Trophoblast cell (in vitro differentiated cells and primary cell): ENCODE results near the gene ATP8A1.
"Not testable (repeated sequence)": the region's sequence is repeated elsewhere in the genome, so short reads cannot be mapped to it uniquely, and the experiment has no call there.

Experiments used
- DNase-seq, 2 donors: peaks; one replicate each; pipeline ENCODE4 v3.0.0-alpha.2; 2016
- H2AFZ ChIP-seq: 2 replicates; pipeline ENCODE4 v1.6.1; 2013; ENCODE audit warnings: low read length, moderate library complexity, mild to moderate bottlenecking; ENCODE audit not compliant: insufficient read depth, poor library complexity
- H2AK5ac ChIP-seq: 2 replicates; pipeline ENCODE4 v1.6.1; 2013; ENCODE audit warnings: mild to moderate bottlenecking, low read length
- H2BK120ac ChIP-seq: 2 replicates; pipeline ENCODE4 v1.6.1; 2013; ENCODE audit warnings: low read length, mild to moderate bottlenecking, moderate library complexity; ENCODE audit not compliant: insufficient read depth, poor library complexity
- H2BK12ac ChIP-seq: 2 replicates; pipeline ENCODE4 v1.6.1; 2013; ENCODE audit warnings: mild to moderate bottlenecking, low read length, moderate library complexity
- H2BK5ac ChIP-seq: 2 replicates; pipeline ENCODE4 v1.6.1; 2013; ENCODE audit warnings: low read length, low read depth, moderate library complexity, mild to moderate bottlenecking; ENCODE audit not compliant: poor library complexity
- H3K14ac ChIP-seq: 2 replicates; pipeline ENCODE4 v1.6.1; 2013; ENCODE audit warnings: mild to moderate bottlenecking, low read length
- H3K18ac ChIP-seq: 2 replicates; pipeline ENCODE4 v1.6.1; 2013; ENCODE audit warnings: mild to moderate bottlenecking, low read length
- H3K23ac ChIP-seq: 2 replicates; pipeline ENCODE4 v1.6.1; 2013; ENCODE audit warnings: low read length
- H3K27ac ChIP-seq: 2 replicates; pipeline ENCODE4 v1.5.1; 2013; ENCODE audit warnings: low read depth, mild to moderate bottlenecking, inconsistent platforms, low read length, moderate library complexity
- H3K27me3 ChIP-seq: 2 replicates; pipeline ENCODE4 v1.6.1; 2013; ENCODE audit warnings: inconsistent platforms, mild to moderate bottlenecking, low read length, moderate library complexity; ENCODE audit not compliant: insufficient read depth
- H3K36me3 ChIP-seq, 2 experiments: 1 replicate in 1 of 2; 2 replicates in 1 of 2; pipeline ENCODE4 v1.6.1; 2013; ENCODE audit warnings: low read length in 2 of 2, mild to moderate bottlenecking in 2 of 2, moderate library complexity in 1 of 2; ENCODE audit not compliant: insufficient read depth in 2 of 2, control insufficient read depth in 1 of 2
- H3K4ac ChIP-seq: 2 replicates; pipeline ENCODE4 v1.6.1; 2013; ENCODE audit warnings: low read depth, mild to moderate bottlenecking, low read length, moderate library complexity
- H3K4me1 ChIP-seq, 2 experiments: 1 replicate in 1 of 2; 2 replicates in 1 of 2; pipeline ENCODE4 v1.6.1; 2013; ENCODE audit warnings: low read length in 2 of 2, mild to moderate bottlenecking in 2 of 2, moderate library complexity in 1 of 2; ENCODE audit not compliant: insufficient read depth in 2 of 2, control insufficient read depth in 1 of 2
- H3K4me2 ChIP-seq: 2 replicates; pipeline ENCODE4 v1.6.1; 2013; ENCODE audit warnings: inconsistent platforms, mild to moderate bottlenecking, low read length, moderate library complexity
- H3K4me3 ChIP-seq: 2 replicates; pipeline ENCODE4 v1.5.1; 2013; ENCODE audit warnings: mild to moderate bottlenecking, low read depth, low read length, inconsistent platforms
- H3K79me1 ChIP-seq: one replicate; pipeline ENCODE4 v1.6.1; 2013; ENCODE audit warnings: low read length
- H3K79me2 ChIP-seq: 2 replicates; pipeline ENCODE4 v1.6.1; 2013; ENCODE audit warnings: low read length, mild to moderate bottlenecking; ENCODE audit not compliant: control insufficient read depth, insufficient read depth, poor library complexity
- H3K9ac ChIP-seq: 2 replicates; pipeline ENCODE4 v1.6.1; 2013; ENCODE audit warnings: mild to moderate bottlenecking, low read length
- H3K9me3 ChIP-seq: 2 replicates; pipeline ENCODE4 v1.6.1; 2013; ENCODE audit warnings: low read depth, mild to moderate bottlenecking, control low read depth, inconsistent platforms, low read length; ENCODE audit not compliant: insufficient read depth
- H4K12ac ChIP-seq: 2 replicates; pipeline ENCODE4 v1.6.1; 2013; ENCODE audit warnings: low read depth, mild to moderate bottlenecking, low read length, moderate library complexity
- H4K8ac ChIP-seq: 2 replicates; pipeline ENCODE4 v1.6.1; 2013; ENCODE audit warnings: low read depth, mild to moderate bottlenecking, low read length, moderate library complexity
- H4K91ac ChIP-seq: one replicate; pipeline ENCODE4 v1.6.1; 2013; ENCODE audit warnings: low read depth, mild to moderate bottlenecking, low read length, moderate library complexity
- WGBS: extraction: QIAGEN DNeasy Blood & Tissue Kit; methylation state at CpG from one replicate; pipeline ENCODE4 v1.1.7; 2013; ENCODE audit warnings: missing lambda C conversion rate; ENCODE audit not compliant: insufficient read length, insufficient coverage; ENCODE audit errors: extremely low coverage; 5-methylcytosine and 5-hydroxymethylcytosine counted together

The ATP8A1 gene

DNA sequence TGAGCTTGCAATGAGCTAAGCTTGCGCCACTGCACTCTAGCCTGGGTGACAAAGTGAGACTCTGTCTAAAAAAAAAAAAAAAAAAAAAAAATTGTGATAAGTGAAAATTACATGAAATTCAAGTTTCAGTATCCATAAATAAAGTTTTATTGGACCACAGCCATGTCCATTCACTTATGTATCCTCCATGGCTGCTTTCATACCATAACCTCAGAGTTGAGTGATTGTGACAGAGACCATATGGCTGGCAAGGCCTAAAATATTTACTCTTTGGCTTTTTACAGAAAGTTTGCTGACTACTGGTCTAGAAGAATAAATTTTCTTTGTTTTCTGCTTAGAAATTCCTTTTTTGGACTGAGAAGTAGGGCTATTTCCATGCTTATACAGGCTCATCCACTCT lies 271.4 kb downstream of the ATP8A1 start:
- no peaks in the 10 kb centered on the region for H3K36me3 ChIP-seq

GRCh38 chr4:42381666-42382065 lies 275.2 kb downstream of the ATP8A1 start:
- no peaks in the 10 kb centered on the region for H3K4me1 ChIP-seq
- no peak for DNase-seq
- H3K27ac ChIP-seq: no peak overlapping the region
- H2BK5ac ChIP-seq: no peak overlapping the region
- H3K4me3 ChIP-seq: no peak overlapping the region
- H3K18ac ChIP-seq: no peak overlapping the region
- no peak overlapping the region for H3K14ac ChIP-seq
- no peak overlapping the region for H3K4ac ChIP-seq
- no peaks in the 10 kb centered on the region for H3K79me1 ChIP-seq
- no peak overlapping the region for H2AK5ac ChIP-seq
- no peaks in the 10 kb centered on the region for H3K9me3 ChIP-seq
- no CpG with 5 or more reads among the region's 2 CpGs for WGBS
- H2AFZ ChIP-seq: no peak overlapping the region
- no peak overlapping the region for H2BK12ac ChIP-seq
- no peak overlapping the region for H4K91ac ChIP-seq
- no peak overlapping the region for H4K12ac ChIP-seq
- no peak overlapping the region for H3K9ac ChIP-seq
- no peaks in the 10 kb centered on the region for H3K36me3 ChIP-seq
- no peak overlapping the region for H2BK120ac ChIP-seq
- H3K79me2 ChIP-seq: no peaks in the 10 kb centered on the region
- H3K27me3 ChIP-seq: no peaks in the 10 kb centered on the region
- no peak overlapping the region for H3K4me2 ChIP-seq
- H3K23ac ChIP-seq: no peak overlapping the region
- H4K8ac ChIP-seq: no peak overlapping the region

More for the DNA sequence above, 271.4 kb downstream of the ATP8A1 start:
- no peak overlapping the region for H3K23ac ChIP-seq
- no peak overlapping the region for H2BK120ac ChIP-seq
- no peak overlapping the region for H2BK12ac ChIP-seq
- H2BK5ac ChIP-seq: no peak overlapping the region
- no peak for DNase-seq
- no peak overlapping the region for H3K14ac ChIP-seq
- H3K79me2 ChIP-seq: no peaks in the 10 kb centered on the region
- WGBS: no CpG with 5 or more reads among the region's 1 CpG
- H3K79me1 ChIP-seq: no peaks in the 10 kb centered on the region
- H4K91ac ChIP-seq: no peak overlapping the region
- no peak overlapping the region for H4K12ac ChIP-seq
- H3K9me3 ChIP-seq: no peaks in the 10 kb centered on the region
- no peak overlapping the region for H3K4me3 ChIP-seq
- H4K8ac ChIP-seq: no peak overlapping the region
- H3K4ac ChIP-seq: no peak overlapping the region
- H2AFZ ChIP-seq: no peak overlapping the region
- H3K4me2 ChIP-seq: no peak overlapping the region
- no peak overlapping the region for H3K27ac ChIP-seq
- H3K9ac ChIP-seq: no peak overlapping the region
- no peak overlapping the region for H2AK5ac ChIP-seq
- H3K18ac ChIP-seq: no peak overlapping the region
- no peaks in the 10 kb centered on the region for H3K27me3 ChIP-seq
- H3K4me1 ChIP-seq: no peaks in the 10 kb centered on the region

DNA sequence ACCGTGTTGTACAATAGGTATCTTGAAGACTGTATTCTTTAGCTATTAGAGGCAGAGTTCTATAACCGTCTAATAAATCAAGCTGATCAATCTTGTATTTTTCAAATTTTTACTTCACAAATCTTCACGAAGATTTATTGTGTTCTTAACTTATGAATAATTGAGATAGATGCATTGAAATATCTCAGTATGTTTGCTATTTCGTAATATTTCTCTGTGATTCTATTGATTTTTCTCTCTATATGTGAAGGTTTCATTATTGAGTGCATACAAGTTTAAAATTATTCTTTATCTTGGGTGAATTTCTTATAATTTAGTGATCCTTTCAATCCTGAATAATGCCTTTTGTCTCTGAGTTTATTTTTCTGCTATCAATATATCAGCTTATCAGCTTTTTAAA lies 279.4 kb downstream of the ATP8A1 start:
- no peak for DNase-seq

DNA sequence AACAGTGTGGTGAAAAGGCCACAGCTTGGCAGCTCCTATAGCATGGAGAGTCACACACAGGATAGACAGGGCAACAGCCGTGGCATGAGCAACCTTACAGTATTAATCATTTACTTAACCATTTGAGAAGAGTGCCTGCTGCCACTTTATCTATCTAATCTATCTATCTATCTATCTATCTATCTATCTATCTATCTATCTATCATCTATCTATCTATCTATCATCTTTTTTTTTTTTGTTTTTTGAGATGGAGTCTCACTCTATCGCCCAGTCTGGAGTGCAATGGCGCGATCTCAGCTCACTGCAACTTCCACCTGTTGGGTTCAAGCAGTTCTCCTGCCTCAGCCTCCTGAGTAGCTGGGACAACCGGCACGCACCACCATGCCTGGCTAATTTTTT lies 284.6 kb downstream of the ATP8A1 start:
- not testable (repeated sequence) for H3K18ac ChIP-seq

More for the DNA sequence above, 279.4 kb downstream of the ATP8A1 start:
- no peaks in the 10 kb centered on the region for H3K4me1 ChIP-seq
- H3K4me2 ChIP-seq: no peak overlapping the region
- H3K27ac ChIP-seq: no peak overlapping the region
- H2BK12ac ChIP-seq: no peak overlapping the region
- no peak overlapping the region for H3K4ac ChIP-seq
- H4K91ac ChIP-seq: no peak overlapping the region
- H2AK5ac ChIP-seq: no peak overlapping the region
- H4K12ac ChIP-seq: no peak overlapping the region
- H2BK120ac ChIP-seq: no peak overlapping the region
- no peaks in the 10 kb centered on the region for H3K9me3 ChIP-seq
- H2BK5ac ChIP-seq: no peak overlapping the region
- H2AFZ ChIP-seq: no peak overlapping the region
- no CpG with 5 or more reads among the region's 4 CpGs for WGBS
- no peak overlapping the region for H4K8ac ChIP-seq
- no peak overlapping the region for H3K4me3 ChIP-seq
- H3K14ac ChIP-seq: no peak overlapping the region
- no peak overlapping the region for H3K18ac ChIP-seq
- no peaks in the 10 kb centered on the region for H3K79me2 ChIP-seq
- H3K9ac ChIP-seq: no peak overlapping the region
- no peaks in the 10 kb centered on the region for H3K36me3 ChIP-seq
- H3K79me1 ChIP-seq: no peaks in the 10 kb centered on the region
- H3K23ac ChIP-seq: no peak overlapping the region
- no peaks in the 10 kb centered on the region for H3K27me3 ChIP-seq

More for the DNA sequence above, 284.6 kb downstream of the ATP8A1 start:
- H3K9ac ChIP-seq, H2AK5ac ChIP-seq, H3K36me3 ChIP-seq, H3K9me3 ChIP-seq, H3K4me3 ChIP-seq, H2AFZ ChIP-seq, H2BK5ac ChIP-seq, H2BK120ac ChIP-seq, H2BK12ac ChIP-seq, H3K79me1 ChIP-seq, H3K23ac ChIP-seq, H3K4me1 ChIP-seq, H3K27me3 ChIP-seq, H3K27ac ChIP-seq, H3K14ac ChIP-seq, H3K4ac ChIP-seq, H3K4me2 ChIP-seq, DNase-seq, H3K79me2 ChIP-seq, H4K12ac ChIP-seq, H4K91ac ChIP-seq, H4K8ac ChIP-seq: not testable (repeated sequence)
- no CpG with 5 or more reads among the region's 6 CpGs for WGBS
